GM21529 (cell line): ENCODE data around the gene CNOT6L.

Source experiments
- ATAC-seq: cut with Tn5 transposase; IDR thresholded peaks from one replicate; pipeline ENCODE4 v1.9.1; 2021; ENCODE audit not compliant: unreplicated experiment

CNOT6L gene

GRCh38 chr4:77820649-77821561 lies 1.7 kb upstream of the CNOT6L start:
- no peak for ATAC-seq

GRCh38 chr4:77819843-77820648 lies 878 bp upstream of the CNOT6L start:
- peak; percentile 72 for ATAC-seq

GRCh38 chr4:77819404-77819842 lies 255 bp upstream of the CNOT6L start:
- ATAC-seq: peak; percentile 15

GRCh38 chr4:77818073-77818601 lies 1.0 kb downstream of the CNOT6L start:
- peak; percentile 28 for ATAC-seq

- ATAC-seq: no peak
Measured at GRCh38 chr4:77817304-77818072, 1.7 kb downstream of the CNOT6L start.

- ATAC-seq: no peak
Measured at GRCh38 chr4:77816546-77816945, 2.6 kb downstream of the CNOT6L start.

GRCh38 chr4:77815636-77816035 lies 3.5 kb downstream of the CNOT6L start:
- no peak for ATAC-seq

GRCh38 chr4:77805840-77806239 lies 13.3 kb downstream of the CNOT6L start:
- no peak for ATAC-seq

- ATAC-seq: no peak
Measured at GRCh38 chr4:77804471-77804870, 14.7 kb downstream of the CNOT6L start.

- ATAC-seq: no peak
Measured at GRCh38 chr4:77802402-77802801, 16.8 kb downstream of the CNOT6L start.

GRCh38 chr4:77801260-77801608 lies 17.9 kb downstream of the CNOT6L start:
- no peak for ATAC-seq

GRCh38 chr4:77800483-77801259 lies 18.5 kb downstream of the CNOT6L start:
- no peak for ATAC-seq

- no peak for ATAC-seq
Measured at GRCh38 chr4:77800077-77800476, 19.1 kb downstream of the CNOT6L start.

GRCh38 chr4:77798385-77798784 lies 20.8 kb downstream of the CNOT6L start:
- no peak for ATAC-seq

GRCh38 chr4:77797239-77797638 lies 21.9 kb downstream of the CNOT6L start:
- no peak for ATAC-seq

GRCh38 chr4:77795326-77795725 lies 23.8 kb downstream of the CNOT6L start:
- no peak for ATAC-seq

GRCh38 chr4:77790146-77790545 lies 29.0 kb downstream of the CNOT6L start:
- ATAC-seq: no peak

- ATAC-seq: no peak
Measured at GRCh38 chr4:77788990-77789389, 30.2 kb downstream of the CNOT6L start.

GRCh38 chr4:77787969-77788368 lies 31.2 kb downstream of the CNOT6L start:
- no peak for ATAC-seq

- no peak for ATAC-seq
Measured at GRCh38 chr4:77785669-77786068, 33.5 kb downstream of the CNOT6L start.
